Right forelimb (tissue), 1 donor: Measurements from ENCODE around the gene VKORC1L1.
"Not testable (repeated sequence)": the region's sequence is repeated elsewhere in the genome, so short reads cannot be mapped to it uniquely, and the experiment has no call there.

ENCODE experiments used
- DNase-seq: peaks from one replicate; pipeline ENCODE4 v3.0.0-alpha.2; 2018

The VKORC1L1 gene

GRCh38 chr7:65946904-65947303 is 74.0 kb downstream of the VKORC1L1 start:
- no peak for DNase-seq

GRCh38 chr7:65951837-65952578 is 79.1 kb downstream of the VKORC1L1 start:
- no peak for DNase-seq

GRCh38 chr7:65953001-65953720 is 80.3 kb downstream of the VKORC1L1 start:
- no peak for DNase-seq

- no peak for DNase-seq
These were observed 81.1 kb downstream of the VKORC1L1 start for GRCh38 chr7:65953890-65954450.

GRCh38 chr7:65955718-65956117 is 82.8 kb downstream of the VKORC1L1 start:
- DNase-seq, result no peak

GRCh38 chr7:65960351-65961074 is 87.6 kb downstream of the VKORC1L1 start:
- DNase-seq, result no peak

GRCh38 chr7:65962033-65962432 is 89.2 kb downstream of the VKORC1L1 start:
- DNase-seq, result no peak

- not testable (repeated sequence) for DNase-seq
These were observed 91.8 kb downstream of the VKORC1L1 start for GRCh38 chr7:65964671-65965070.

- no peak for DNase-seq
These were observed 93.3 kb downstream of the VKORC1L1 start for GRCh38 chr7:65966146-65966545.

- DNase-seq, result no peak
These were observed 94.7 kb downstream of the VKORC1L1 start for GRCh38 chr7:65967361-65968155.

- no peak for DNase-seq
These were observed 95.6 kb downstream of the VKORC1L1 start for GRCh38 chr7:65968256-65969185.

GRCh38 chr7:65971021-65971420 is 98.1 kb downstream of the VKORC1L1 start:
- DNase-seq, result no peak

GRCh38 chr7:65972976-65973375 is 100.1 kb downstream of the VKORC1L1 start:
- no peak for DNase-seq

- no peak for DNase-seq
These were observed 101.4 kb downstream of the VKORC1L1 start for GRCh38 chr7:65974191-65974801.

- DNase-seq, result no peak
These were observed 102.0 kb downstream of the VKORC1L1 start for GRCh38 chr7:65974876-65975275.

- no peak for DNase-seq
These were observed 103.1 kb downstream of the VKORC1L1 start for GRCh38 chr7:65975814-65976445.

GRCh38 chr7:65976659-65977196 is 103.9 kb downstream of the VKORC1L1 start:
- no peak for DNase-seq

GRCh38 chr7:65978891-65979582 is 106.2 kb downstream of the VKORC1L1 start:
- no peak for DNase-seq
